ENCODE measurements around the gene CCL23.

DNA sequence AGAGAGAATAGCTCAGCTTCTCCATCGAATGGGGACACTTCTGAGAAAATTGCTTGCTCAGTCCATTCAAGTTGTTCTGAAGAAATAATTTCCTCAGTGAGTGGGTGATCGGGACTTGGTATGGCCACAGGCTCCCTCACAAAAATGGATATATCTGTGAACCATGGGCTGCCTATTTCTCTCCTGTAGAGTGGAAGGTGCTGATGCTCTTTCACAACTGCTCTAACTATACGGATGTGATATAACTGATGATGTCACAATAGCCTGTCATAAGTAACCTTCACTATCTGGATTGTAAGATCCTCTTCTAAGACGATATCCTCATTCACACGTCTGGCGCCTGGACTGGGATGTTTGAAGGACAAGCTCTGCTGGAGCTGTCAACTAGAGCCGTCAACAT lies 41.6 kb upstream of the CCL23 start:
- TF ChIP-seq, protein P1, sequence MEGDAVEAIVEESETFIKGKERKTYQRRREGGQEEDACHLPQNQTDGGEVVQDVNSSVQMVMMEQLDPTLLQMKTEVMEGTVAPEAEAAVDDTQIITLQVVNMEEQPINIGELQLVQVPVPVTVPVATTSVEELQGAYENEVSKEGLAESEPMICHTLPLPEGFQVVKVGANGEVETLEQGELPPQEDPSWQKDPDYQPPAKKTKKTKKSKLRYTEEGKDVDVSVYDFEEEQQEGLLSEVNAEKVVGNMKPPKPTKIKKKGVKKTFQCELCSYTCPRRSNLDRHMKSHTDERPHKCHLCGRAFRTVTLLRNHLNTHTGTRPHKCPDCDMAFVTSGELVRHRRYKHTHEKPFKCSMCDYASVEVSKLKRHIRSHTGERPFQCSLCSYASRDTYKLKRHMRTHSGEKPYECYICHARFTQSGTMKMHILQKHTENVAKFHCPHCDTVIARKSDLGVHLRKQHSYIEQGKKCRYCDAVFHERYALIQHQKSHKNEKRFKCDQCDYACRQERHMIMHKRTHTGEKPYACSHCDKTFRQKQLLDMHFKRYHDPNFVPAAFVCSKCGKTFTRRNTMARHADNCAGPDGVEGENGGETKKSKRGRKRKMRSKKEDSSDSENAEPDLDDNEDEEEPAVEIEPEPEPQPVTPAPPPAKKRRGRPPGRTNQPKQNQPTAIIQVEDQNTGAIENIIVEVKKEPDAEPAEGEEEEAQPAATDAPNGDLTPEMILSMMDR (IDR thresholded peaks at IDR 0.05; ENCODE audit: insufficient read depth, low read length, poor library complexity, severe bottlenecking) = no peak
- no peak for TF ChIP-seq EZH2phosphoT487 (conservative IDR thresholded peaks at IDR 0.05; ENCODE audit: low read length)
